Thyroid gland (tissue), 4 donors: ENCODE results near the gene ZNF536.

Source experiments
- CTCF ChIP-seq, 6 experiments: fragments of 200-600 bp in 3 of 6; fragments of 450-650 bp in 3 of 6; sonication (generic) in 3 of 6; IDR thresholded peaks; one replicate each; pipeline ENCODE4 v1.5.1; 2016 to 2019; ENCODE audit warnings: antibody characterized with exemption in 6 of 6, mild to moderate bottlenecking in 2 of 6, inconsistent platforms in 1 of 6, moderate library complexity in 1 of 6
- POLR2A ChIP-seq, 2 donors: fragments of 450-650 bp; IDR thresholded peaks; one replicate each; pipeline ENCODE4 v1.6.1; 2017; ENCODE audit warnings: antibody characterized with exemption in 2 of 2, mild to moderate bottlenecking in 2 of 2, moderate library complexity in 1 of 2

- no peak for TF ChIP-seq CTCF (IDR thresholded peaks at IDR 0.05)
- no peak for TF ChIP-seq POLR2A (IDR thresholded peaks at IDR 0.05)
These were observed 148.7 kb downstream of the ZNF536 start for GRCh38 chr19:30520735-30521479.
